DMS53 (cell line): ENCODE measurements around the gene MIF4GD.
"Not testable (repeated sequence)": the region's sequence is repeated elsewhere in the genome, so short reads cannot be mapped to it uniquely, and the experiment has no call there.

Experiments used
- DNase-seq: peaks from one replicate; lab custom pipeline; 2025; lab: John Stamatoyannopoulos, UW

The MIF4GD gene, protein sequence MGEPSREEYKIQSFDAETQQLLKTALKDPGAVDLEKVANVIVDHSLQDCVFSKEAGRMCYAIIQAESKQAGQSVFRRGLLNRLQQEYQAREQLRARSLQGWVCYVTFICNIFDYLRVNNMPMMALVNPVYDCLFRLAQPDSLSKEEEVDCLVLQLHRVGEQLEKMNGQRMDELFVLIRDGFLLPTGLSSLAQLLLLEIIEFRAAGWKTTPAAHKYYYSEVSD

DNA sequence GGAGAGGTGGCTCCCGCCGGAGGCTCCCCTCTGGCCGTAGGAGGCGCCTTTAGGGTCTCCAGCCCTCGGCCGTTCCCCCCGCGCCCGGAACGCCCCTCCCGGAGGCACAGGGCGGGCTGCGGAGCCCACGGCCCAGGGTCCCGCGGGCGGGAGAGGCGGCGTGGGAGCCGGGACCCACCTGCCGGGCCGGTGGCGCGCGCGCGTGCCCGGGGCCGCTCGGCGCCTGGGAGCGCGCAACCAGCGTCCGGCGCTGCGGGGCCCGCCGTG, at the start of gene MIF4GD:
MIF4GD (minus strand) TSS at position 266 of the 267 bp plus-strand sequence. CDS start 1,036 bp downstream, outside the sequence.
- DNase-seq, result no peak

DNA sequence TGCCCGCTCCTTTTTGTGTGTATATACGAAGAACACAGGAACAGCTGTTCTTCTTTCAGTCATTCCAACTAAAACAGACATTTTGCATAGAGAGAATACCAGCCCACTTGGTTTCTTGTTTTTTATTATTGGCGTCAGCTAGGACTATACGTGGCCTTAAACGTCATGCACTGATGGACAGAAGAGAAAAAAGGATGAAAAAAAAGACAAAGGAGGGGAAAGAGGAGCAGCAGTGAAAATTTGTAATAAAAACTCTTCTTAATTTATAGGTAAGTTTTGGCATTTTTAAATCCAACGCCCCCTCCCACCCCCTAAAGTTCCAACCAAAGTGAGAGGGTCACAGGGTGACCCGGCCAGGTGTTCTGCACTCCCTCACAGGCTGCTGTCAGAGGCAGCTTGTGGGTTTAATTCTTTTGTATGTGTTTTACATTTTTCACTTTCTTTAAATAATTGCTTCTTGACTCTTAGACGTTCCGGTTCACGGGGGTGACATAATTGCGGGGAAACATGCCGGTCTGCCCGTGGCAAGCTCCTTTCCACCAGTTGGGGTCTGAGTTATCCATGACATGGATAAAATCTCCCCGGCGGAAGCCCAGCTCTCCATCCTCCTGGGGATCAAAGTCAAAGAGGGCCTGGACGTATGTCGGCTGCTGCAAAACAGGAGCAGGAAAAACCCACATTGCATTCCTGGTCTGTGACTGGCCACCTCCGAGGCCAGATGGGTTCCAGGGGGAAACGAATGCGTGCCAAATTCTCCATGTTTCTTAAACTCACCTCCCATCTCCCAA, 49.1 kb upstream of the MIF4GD start:
- no peak for DNase-seq

DNA sequence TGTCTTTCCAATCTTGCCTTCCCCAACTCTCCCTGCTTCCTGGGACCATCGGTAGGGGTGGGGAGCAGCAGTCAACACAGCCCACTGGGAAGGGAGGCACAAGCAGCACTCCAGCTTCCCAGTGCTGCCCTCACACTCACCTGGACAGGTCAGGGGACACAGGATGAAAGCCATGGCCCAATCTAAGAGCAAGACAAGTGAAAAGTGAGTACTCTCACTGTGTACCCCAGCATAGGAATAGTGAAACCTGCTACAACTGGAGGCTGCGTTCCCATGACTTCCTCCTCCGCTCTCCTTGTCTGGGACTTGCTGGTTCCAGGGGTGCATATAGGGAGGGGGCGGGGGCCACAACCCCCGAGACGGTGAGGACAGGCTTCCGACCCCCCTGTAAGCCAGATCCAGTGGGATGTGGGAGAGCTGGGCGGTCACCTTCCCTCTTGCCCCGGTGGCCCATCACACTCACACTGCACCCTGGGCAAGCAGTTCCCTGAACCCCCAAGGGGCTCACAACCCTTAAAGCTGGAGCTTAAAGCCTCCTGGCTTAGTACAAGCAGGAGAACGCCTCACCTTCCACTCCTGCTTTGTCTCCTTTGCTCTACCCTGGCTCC, 47.7 kb upstream of the MIF4GD start:
- no peak for DNase-seq

DNA sequence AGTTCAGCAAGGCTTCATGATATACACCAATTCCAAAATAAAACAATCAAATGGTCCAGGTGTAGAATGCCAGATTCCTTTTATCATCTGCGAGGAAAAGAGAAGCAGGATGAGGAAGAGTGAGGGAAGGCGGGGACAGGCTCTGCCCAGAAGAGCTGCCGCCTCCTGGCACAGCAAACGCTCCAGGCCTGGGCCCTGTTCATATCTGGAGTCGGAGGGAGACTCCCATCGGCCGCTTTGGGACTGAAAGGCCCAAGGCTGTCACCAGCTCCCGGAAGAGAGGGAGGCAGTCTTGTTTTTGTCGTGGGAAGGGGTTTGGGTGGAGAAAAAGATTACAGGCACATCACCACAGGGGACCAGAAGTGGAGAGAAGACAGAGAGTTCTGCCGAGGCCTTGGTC, 47.2 kb upstream of the MIF4GD start:
- no peak for DNase-seq

DNA sequence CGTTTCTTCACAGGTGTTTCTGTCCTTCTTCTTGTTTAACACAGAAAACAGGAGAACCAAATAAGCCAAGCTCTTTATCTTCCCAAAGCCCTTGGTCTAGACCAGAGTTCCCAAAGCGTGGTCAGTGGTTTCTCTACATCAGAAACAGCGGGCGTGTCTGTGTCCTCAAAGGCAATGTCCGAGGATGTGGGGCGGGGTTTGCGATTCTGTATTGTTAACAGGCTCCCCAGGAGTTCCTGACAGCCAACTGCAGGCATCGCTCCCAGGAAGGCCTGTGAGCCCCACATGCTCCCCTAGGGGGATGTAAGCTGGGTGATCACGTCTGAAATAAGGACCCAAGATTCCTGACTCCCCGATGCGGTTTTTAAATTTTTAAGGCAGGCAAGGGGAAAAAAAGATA, 46.6 kb upstream of the MIF4GD start:
- no peak for DNase-seq

DNA sequence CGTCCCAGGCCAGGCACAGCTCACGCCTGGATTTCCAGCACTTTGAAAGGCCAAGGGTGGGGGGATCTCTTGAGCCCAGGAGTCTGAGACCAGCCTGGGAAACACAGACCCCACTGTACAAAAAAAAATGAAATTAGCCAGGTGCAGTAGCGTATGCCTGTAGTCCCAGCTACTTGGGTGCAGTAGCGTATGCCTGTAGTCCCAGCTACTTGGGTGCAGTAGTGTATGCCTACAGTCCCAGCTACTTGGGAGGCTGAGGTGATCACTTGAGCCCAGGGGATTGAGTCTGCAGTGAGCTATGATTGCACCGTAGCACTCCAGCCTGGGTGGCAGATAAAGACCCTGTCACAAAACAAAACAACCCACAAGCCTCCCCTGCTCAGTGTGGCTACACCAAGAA, 45.2 kb upstream of the MIF4GD start:
- no peak for DNase-seq

DNA sequence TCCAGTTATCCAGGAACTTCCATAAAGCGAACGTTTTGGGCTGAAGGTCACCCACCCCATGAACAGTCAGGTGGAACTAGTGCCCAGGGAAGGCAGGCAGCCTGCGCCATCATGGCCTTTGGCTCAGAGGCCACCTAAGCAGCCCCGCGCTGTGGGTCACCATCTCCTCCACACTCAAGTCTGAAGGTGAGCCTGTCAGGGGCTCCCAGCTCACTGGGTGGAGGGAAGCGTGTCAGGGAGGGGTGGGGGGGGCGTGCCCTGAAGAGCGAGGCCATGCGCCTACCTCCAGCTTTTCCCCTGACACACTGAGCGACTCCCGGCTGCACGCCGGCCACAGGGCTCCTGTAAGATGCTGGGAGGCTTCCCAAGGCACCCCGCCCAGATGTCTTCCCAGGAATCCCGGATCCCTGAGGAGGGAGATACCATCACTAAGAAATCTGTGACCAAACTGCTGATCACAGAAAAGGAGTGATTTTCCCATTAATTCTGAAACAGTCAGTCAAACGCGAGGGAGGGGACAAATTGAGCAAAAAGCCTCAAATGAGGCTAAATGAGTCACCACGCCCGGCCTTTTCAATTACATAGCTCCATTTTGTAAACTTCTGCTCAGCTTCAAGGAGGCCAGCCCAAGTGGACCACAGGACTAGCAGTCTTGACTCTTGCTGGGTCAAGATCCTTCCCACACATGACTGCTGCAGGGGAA, 44.7 kb upstream of the MIF4GD start:
- no peak for DNase-seq

DNA sequence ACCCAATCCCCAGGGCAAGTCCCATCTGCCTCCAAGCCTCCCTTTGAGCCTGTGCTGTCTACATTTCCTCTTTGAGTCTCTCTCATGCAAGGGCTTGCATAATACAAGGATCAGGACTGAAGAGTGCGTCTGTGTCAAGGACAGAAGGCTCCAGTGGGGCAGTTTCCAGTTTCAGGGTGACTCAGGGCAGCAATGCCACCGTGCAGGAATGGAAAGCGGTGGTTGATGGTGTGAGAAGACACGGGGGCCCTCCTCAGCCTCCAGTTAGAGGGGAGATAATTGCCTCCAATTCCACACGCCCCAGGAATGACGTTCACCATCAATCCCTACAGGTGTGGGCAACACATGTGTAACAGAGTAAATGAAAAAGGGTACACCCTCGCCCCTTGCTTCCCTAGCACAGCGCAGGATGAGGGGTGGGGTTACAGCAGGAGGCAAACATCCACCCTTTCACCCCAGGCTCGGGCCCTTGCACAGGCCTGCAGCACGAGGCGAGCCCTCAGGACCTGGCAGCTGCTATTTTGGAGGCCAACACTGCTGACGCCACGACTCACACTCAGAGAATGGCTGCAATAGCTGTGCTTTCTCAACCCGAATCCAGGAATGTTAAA, 43.0 kb upstream of the MIF4GD start:
- no peak for DNase-seq

DNA sequence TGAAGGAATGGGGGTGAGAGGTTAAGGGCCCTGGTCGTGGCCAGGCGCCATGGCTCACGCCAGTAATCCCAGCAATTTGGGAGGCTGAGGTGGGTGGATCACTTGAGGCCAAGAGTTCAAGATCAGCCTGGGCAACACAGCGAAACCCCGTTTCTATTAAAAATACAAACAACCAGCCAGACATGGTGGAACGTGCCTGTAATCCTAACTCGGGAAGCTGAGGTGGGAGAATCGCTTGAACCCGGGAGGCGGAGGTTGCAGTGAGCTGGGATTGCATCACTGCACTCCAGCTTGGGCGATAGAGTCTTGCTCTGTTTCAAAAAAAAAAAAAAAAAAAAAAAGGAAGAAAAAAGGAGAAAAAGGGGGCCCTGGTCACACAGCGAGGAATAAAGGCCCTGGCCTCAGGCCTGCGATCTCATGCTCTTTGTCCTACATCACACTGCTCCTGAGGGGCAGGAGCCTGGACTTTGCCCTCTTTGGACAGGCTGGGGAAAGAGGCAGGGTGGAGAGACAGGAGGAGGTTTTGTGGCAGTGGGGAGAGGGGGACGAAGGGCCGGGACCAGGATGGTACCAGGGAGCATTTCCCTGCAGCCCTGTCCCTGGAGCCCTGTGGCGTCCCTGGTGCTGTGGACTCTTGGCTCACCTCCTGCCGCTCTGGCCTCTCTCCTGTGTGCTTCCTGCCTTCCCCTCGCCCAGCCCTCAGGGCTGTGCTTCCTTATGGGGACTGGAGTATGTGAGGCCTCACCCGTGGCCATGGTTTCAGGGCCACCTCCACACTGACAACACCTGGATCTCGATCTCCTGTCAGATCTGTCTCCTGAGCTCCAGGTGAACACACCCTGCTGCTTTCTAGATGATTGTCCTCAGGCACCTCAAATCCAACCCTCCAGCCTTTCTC, 38.0 kb upstream of the MIF4GD start:
- DNase-seq, result peak; percentile 77

DNA sequence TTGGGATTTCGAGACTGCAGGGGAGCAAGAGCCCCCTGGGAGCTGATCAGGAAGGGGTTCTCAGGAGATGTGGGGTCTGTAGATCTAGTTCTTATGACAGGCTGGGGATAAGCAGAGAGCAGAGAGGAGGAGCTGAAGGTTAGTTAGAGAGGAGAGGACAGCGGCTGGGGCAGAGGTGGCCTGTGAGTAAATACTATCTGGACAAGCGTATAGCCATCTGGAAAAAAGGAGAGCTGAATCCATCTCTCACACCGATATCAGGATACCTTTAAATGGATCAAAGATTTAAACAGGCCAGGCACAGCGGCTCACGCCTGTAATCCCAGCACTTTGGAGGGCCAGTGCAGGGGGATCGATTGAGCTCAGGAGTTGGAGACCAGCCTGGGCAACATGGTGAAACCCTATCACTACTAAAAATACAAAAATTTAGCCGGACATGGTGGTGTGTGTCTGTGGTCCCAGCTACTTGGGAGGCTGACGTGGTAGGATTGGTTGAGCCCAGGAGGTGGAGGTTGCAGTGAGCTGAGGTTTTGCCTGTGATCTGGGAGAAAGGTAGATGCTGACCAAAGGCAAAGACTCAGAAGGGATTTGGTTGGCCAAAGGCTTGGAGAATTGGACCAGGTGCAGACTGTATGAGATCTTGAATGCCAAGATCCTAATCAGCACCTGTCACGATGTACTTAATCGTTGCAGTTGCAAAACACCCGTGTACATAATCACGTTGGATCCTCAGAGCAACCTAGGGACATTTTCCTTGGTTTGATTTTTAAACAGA, 37.1 kb upstream of the MIF4GD start:
- DNase-seq, result no peak

DNA sequence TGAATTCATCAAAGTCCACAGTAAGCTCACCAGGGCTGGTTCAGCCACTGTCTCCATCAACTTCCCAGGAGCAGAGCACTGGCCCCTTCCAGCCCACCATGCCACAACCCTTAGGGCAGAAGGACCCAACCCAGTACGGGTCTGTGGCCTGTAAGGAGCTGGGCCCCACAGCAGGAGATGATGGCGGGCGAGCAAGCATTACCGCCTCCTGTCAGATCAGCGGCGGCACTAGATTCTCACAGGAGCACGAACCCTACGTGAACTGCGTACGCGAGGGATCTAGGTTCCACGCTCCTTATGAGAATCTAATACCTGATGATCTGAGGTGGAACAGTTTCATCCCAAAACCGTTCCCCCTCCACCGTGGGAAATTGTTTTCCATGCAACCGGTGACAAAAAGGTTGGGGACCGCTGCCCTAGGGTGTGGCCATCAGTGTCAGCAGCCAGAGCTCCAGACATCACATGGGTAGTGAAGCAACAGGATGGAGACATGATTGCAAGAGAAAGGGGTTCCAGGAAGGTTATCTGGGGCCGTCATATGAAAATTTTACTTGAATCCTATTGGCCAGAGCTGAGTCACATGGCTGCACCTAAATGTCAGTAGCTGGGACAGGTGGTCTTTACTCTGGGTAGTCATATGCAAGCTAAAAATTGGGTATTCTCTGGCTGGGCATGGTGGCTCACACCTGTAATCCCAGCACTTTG, 30.6 kb upstream of the MIF4GD start:
- no peak for DNase-seq

DNA sequence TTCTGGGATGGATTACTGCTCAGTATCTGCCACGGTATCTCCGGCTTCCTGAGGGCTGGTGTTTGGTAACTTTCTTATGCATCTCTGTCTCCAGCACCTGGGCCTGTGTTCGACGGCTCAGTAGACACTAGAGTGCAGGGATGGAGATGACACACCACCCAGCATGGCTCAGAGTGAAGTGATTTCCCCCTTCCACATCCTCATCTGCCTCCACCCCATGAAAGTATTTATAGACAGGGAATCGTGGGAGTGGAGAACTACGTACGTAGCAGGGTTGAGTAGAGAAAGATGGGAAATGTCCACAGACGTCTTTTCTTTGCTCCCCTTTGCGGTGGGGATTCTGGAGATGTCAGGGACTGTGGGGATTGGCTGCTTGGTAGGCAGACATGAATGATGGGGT, 30.0 kb upstream of the MIF4GD start:
- no peak for DNase-seq

DNA sequence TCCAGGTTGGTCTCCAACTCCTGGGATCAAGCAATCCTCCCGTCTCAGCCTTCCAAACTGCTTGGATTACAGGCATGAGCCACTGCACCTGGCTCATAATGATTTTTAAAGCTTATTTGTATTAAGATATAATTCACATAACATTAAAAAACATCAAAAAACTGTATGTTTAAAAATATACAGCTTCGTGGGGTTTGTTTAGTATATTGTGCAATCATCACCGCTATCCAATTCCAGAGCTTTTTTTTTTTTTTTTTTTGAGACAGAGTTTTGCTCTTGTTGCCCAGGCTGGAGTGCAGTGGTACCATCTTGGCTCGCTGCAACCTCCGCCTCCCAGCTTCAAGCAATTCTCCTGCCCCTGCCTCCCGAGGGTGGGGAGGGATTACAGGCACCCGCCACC, 29.2 kb upstream of the MIF4GD start:
- no peak for DNase-seq

DNA sequence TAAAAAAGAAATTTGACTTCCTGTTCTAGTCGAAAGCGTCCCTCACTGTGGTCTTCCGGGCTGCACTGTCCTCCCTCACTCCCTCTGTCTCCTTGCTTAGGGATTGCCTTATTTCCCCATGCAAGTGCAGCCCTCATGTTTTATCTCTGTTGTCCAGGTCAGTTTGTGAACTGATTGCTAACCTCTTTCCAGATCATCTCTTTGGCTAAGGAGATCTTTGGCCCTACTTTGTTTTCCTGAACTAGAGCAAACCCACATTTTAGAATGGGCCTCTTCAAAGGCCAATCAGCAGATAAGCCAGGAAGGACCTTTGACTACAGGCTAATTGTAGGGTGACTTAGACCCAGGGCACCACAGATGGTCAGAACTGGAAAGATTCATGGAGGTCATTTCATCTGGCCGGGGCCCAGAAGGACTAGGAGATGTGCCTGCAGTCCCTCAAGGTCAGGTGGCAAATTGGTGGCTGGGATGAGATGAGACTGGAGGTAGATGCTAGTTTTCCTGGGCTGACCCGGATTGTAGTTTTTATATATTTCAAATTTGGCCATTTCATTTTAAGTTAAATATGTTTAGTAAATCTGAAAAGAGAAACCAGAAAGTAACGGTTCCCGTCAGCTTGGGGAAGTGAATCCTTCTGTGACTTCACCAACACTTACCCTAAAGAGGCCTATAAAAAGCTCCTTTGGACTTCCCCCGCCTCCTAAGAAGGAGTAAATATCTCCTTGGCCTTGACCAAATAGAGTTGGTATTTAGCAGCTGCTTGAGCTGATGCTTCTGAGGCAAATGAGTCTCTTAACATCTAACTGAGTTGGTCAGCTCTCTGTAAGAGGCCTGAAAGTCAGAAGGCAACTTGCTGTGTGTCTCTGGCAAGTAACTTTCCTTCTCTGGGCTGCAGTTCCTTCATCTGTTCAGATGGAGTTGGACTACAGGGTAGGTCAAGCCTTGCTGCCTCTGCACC, 24.4 kb upstream of the MIF4GD start:
- DNase-seq, result no peak

DNA sequence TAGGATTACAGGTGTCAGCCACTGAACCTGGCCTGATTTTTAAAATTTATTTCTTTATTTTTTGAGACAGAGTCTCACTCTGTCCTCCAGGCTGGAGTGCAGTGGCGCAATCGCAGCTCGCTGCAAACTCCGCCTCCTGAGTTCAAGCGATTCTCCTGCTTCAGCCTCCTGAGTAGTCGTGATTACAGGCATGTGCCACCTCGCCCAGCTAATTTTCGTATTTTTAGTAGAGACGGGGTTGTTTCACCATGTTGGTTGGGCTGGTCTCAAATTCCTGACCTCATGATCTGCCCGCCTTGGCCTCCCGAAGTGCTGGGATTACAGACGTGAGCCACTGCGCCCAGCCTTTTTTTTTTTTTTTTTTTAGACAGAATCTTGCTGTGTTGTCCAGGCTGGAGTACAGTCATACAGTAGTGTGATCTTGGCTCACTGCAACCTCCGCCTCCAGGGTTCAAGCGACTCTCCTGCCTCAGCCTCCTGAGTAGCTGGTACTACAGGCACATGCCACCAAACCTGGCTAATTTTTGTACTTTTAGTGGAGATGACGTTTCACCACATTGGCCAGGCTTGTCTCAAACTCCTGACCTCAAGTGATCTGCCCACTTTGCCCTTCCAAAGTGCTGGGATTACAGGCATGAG, 21.9 kb upstream of the MIF4GD start:
- DNase-seq, result not testable (repeated sequence)

DNA sequence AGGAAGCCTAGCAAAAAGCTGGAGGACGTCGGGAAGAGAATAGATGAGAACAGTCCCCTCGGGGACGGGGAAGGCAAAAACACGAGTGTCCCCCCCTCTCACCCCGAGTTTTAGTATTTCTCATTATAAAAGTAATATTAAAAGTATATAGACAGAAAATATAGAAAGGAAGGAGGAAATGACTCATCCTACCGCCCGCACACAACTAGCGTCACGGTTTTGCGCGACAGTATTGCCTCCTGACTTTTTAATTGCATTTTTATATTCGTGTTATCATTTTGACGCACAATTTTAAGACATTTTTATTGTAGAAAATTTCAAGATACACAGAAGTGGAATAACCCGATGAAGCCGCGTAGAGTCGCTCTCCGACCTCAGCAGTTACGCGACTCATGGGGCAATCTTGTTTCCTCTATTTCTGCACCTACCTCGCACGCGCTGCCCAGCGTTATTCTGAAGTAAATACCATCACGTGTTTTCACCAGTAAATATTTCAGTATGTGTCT, 18.9 kb upstream of the MIF4GD start:
- peak; percentile 76 for DNase-seq

DNA sequence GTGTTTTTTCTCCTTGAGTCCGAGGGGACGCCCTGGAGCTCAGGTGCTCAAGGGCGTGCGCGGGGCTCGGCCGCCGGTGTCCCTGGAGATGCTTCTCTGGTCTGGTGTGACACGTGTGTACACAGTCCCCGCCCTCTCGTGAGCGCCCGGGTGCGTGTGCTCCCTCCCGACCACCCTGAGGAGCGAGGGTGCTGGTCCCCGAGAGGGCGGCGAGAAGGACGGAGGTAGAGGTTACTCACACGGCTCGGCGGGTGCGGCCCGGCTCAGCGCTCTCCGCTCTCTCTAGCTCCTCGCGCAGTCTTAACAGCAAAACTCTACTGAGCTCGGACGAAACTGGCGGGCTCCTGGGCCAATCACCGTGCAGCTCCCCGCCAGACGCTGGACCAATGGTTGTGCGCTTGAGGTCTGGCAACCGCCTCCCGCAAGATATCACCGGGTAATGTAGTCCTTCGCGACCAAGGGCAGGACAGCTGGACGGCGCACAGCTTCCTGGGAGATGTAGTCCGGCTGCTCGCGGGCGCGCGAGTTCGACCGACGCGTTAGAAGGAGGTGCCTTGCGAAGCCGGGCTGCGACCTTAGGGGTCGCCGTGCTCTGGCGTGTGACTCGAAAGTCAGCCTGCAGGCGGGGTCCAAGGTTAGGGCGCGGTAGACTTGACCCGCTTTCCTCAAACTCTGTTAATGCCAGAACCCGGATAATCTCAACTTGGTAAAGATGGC, 18.2 kb upstream of the MIF4GD start, which contains the start of gene SLC25A19:
SLC25A19 (minus strand) TSS at position 319 of the 717 bp plus-strand sequence. CDS start 2,669 bp downstream, outside the sequence.
- DNase-seq, result peak; percentile 99
